Left hindlimb (tissue), 1 donor: Measurements from ENCODE around the gene RABGAP1L.
A peak's percentile ranks its signal among the peaks of the same experiment; 100 is the strongest.

Experiments
- DNase-seq: peaks from one replicate; pipeline ENCODE4 v3.0.0-alpha.2; 2018

Gene RABGAP1L

GRCh38 chr1:174726167-174726879, 567.0 kb downstream of the RABGAP1L start:
- DNase-seq = no peak

- no peak for DNase-seq
Observed at GRCh38 chr1:174726880-174727585, 567.7 kb downstream of the RABGAP1L start.

- no peak for DNase-seq
Observed at GRCh38 chr1:174734270-174734669, 575.0 kb downstream of the RABGAP1L start.

GRCh38 chr1:174736831-174737230, 577.5 kb downstream of the RABGAP1L start:
- DNase-seq = no peak

- no peak for DNase-seq
Observed at GRCh38 chr1:174740249-174740968, 581.1 kb downstream of the RABGAP1L start.

- DNase-seq = no peak
Observed at GRCh38 chr1:174742805-174743653, 583.7 kb downstream of the RABGAP1L start.

- no peak for DNase-seq
Observed at GRCh38 chr1:174743654-174744561, 584.6 kb downstream of the RABGAP1L start.

GRCh38 chr1:174744886-174745285, 585.6 kb downstream of the RABGAP1L start:
- DNase-seq = no peak

GRCh38 chr1:174746024-174746808, 586.9 kb downstream of the RABGAP1L start:
- DNase-seq = no peak

GRCh38 chr1:174747613-174748012, 588.3 kb downstream of the RABGAP1L start:
- DNase-seq = no peak

- no peak for DNase-seq
Observed at GRCh38 chr1:174748586-174748985, 589.3 kb downstream of the RABGAP1L start.

GRCh38 chr1:174753131-174753530, 593.8 kb downstream of the RABGAP1L start:
- no peak for DNase-seq

- peak; percentile 50 for DNase-seq
Observed at GRCh38 chr1:174761335-174761734, 602.0 kb downstream of the RABGAP1L start.

- DNase-seq = peak; percentile 36
Observed at GRCh38 chr1:174761901-174762585, 602.7 kb downstream of the RABGAP1L start.

GRCh38 chr1:174764191-174764590, 604.9 kb downstream of the RABGAP1L start:
- peak; percentile 52 for DNase-seq

GRCh38 chr1:174766727-174767126, 607.4 kb downstream of the RABGAP1L start:
- DNase-seq = no peak

- no peak for DNase-seq
Observed at GRCh38 chr1:174768516-174768915, 609.2 kb downstream of the RABGAP1L start.

GRCh38 chr1:174768949-174769348, 609.6 kb downstream of the RABGAP1L start:
- DNase-seq = no peak

- DNase-seq = no peak
Observed at GRCh38 chr1:174769961-174770549, 610.7 kb downstream of the RABGAP1L start.

- DNase-seq = no peak
Observed at GRCh38 chr1:174775621-174776020, 616.3 kb downstream of the RABGAP1L start.
